Neuronal stem cell (in vitro differentiated cells): Measurements from ENCODE around the gene SLC15A4.

Experiments used
- DNase-seq: peaks from one replicate; pipeline ENCODE4 v3.0.0-alpha.2; 2013; ENCODE audit warnings: low spot score
- H2AFZ ChIP-seq: one replicate; pipeline ENCODE4 v1.6.1; 2013; ENCODE audit warnings: mild to moderate bottlenecking, low read length, inconsistent platforms
- H2AK5ac ChIP-seq: 2 replicates; pipeline ENCODE4 v1.6.1; 2013; ENCODE audit warnings: low read depth, mild to moderate bottlenecking, inconsistent platforms, low read length, moderate library complexity, mixed read lengths
- H2BK120ac ChIP-seq: 2 replicates; pipeline ENCODE4 v1.6.1; 2013; ENCODE audit warnings: low read depth, mild to moderate bottlenecking, inconsistent platforms, low read length, moderate library complexity, mixed read lengths
- H2BK12ac ChIP-seq: one replicate; pipeline ENCODE4 v1.6.1; 2013; ENCODE audit warnings: low read length, inconsistent platforms
- H2BK15ac ChIP-seq: 2 replicates; pipeline ENCODE4 v1.6.1; 2013; ENCODE audit warnings: mild to moderate bottlenecking, low read length, inconsistent platforms, mixed read lengths
- H2BK5ac ChIP-seq: one replicate; pipeline ENCODE4 v1.6.1; 2013; ENCODE audit warnings: inconsistent platforms, mild to moderate bottlenecking, low read length, moderate library complexity
- H3K14ac ChIP-seq: one replicate; pipeline ENCODE4 v1.6.1; 2013; ENCODE audit warnings: low read length, inconsistent platforms
- H3K18ac ChIP-seq: 2 replicates; pipeline ENCODE4 v1.6.1; 2013; ENCODE audit warnings: low read length, inconsistent platforms
- H3K23ac ChIP-seq: 2 replicates; pipeline ENCODE4 v1.6.1; 2013; ENCODE audit warnings: low read depth, mild to moderate bottlenecking, mixed read lengths, low read length, inconsistent platforms; ENCODE audit not compliant: poor library complexity
- H3K27ac ChIP-seq: replicated peaks from 3 replicates; pipeline ENCODE4 v1.5.1; 2013; ENCODE audit warnings: low read length, inconsistent platforms
- H3K27me3 ChIP-seq, 3 experiments: 2 replicates each; pipeline ENCODE4 v1.6.1; 2013; ENCODE audit warnings: low read length in 3 of 3, mild to moderate bottlenecking in 2 of 3, inconsistent platforms in 1 of 3, low read depth in 1 of 3, mixed read lengths in 1 of 3, moderate library complexity in 1 of 3; ENCODE audit not compliant: control insufficient read depth in 3 of 3, insufficient read depth in 3 of 3
- H3K36me3 ChIP-seq, 2 donors: replicated peaks in 1 of 2; 2 replicates each; pipeline ENCODE4 v1.6.1; 2013; ENCODE audit warnings: low read length in 2 of 2; ENCODE audit not compliant: control insufficient read depth in 2 of 2, insufficient read depth in 2 of 2
- H3K4ac ChIP-seq: 2 replicates; pipeline ENCODE4 v1.6.1; 2013; ENCODE audit warnings: inconsistent platforms, mild to moderate bottlenecking, low read length, moderate library complexity
- H3K4me1 ChIP-seq, 2 donors: 1 replicate in 1 of 2; 2 replicates in 1 of 2; pipeline ENCODE4 v1.6.1; 2013; ENCODE audit warnings: low read length in 2 of 2, low read depth in 1 of 2; ENCODE audit not compliant: control insufficient read depth in 2 of 2, insufficient read depth in 1 of 2
- H3K4me2 ChIP-seq: one replicate; pipeline ENCODE4 v1.6.1; 2013; ENCODE audit warnings: mild to moderate bottlenecking, low read length, inconsistent platforms; ENCODE audit not compliant: insufficient read depth, poor library complexity, severe bottlenecking
- H3K4me3 ChIP-seq, 2 donors: 2 replicates each; pipeline ENCODE4 v1.5.1; 2013; ENCODE audit warnings: low read length in 2 of 2, mild to moderate bottlenecking in 2 of 2, inconsistent platforms in 1 of 2, moderate library complexity in 1 of 2
- H3K79me1 ChIP-seq: one replicate; pipeline ENCODE4 v1.6.1; 2013; ENCODE audit warnings: low read depth, mild to moderate bottlenecking, inconsistent platforms, low read length, moderate library complexity
- H3K9ac ChIP-seq: one replicate; pipeline ENCODE4 v1.6.1; 2013; ENCODE audit warnings: mild to moderate bottlenecking, low read depth, low read length, inconsistent platforms; ENCODE audit not compliant: poor library complexity
- H3K9me3 ChIP-seq, 2 donors: replicated peaks in 1 of 2; 2 replicates each; pipeline versions ENCODE3 to v1.6.1; 2013; ENCODE audit warnings: low read length in 2 of 2, mild to moderate bottlenecking in 2 of 2, inconsistent platforms in 1 of 2, low read depth in 1 of 2, mixed read lengths in 1 of 2, moderate library complexity in 1 of 2; ENCODE audit not compliant: control insufficient read depth in 2 of 2, insufficient read depth in 1 of 2
- H4K8ac ChIP-seq: one replicate; pipeline ENCODE4 v1.6.1; 2013; ENCODE audit warnings: low read depth, mild to moderate bottlenecking, inconsistent platforms, low read length, moderate library complexity
- H4K91ac ChIP-seq: one replicate; pipeline ENCODE4 v1.6.1; 2013; ENCODE audit warnings: low read length, low read depth, mild to moderate bottlenecking, inconsistent platforms; ENCODE audit not compliant: poor library complexity
- WGBS, 2 donors: extraction: QIAGEN DNeasy Blood & Tissue Kit; methylation state at CpG; one replicate each; pipeline ENCODE4 v1.1.7; 2013; ENCODE audit warnings: missing lambda C conversion rate in 2 of 2, mixed read lengths in 1 of 2; ENCODE audit not compliant: insufficient read length in 2 of 2, insufficient replicate concordance in 1 of 2; ENCODE audit errors: extremely low coverage in 2 of 2; 5-methylcytosine and 5-hydroxymethylcytosine counted together

SLC15A4 gene

GRCh38 chr12:128813392-128813791 is 10.4 kb downstream of the SLC15A4 start:
- no peak overlapping the region for H3K23ac ChIP-seq
- H2BK15ac ChIP-seq, result no peak overlapping the region
- no CpG with 5 or more reads among the region's 10 CpGs for WGBS, 2 donors
- no peak overlapping the region for H4K8ac ChIP-seq
- no peak overlapping the region for H3K14ac ChIP-seq
- H3K9me3 ChIP-seq, result peaks cover 0 to 6% of the 10 kb centered on the region in 2 donors
- H3K18ac ChIP-seq, result no peak overlapping the region
- H3K79me1 ChIP-seq, result peaks cover 5% of the 10 kb centered on the region
- no peak overlapping the region for H4K91ac ChIP-seq
- no peak overlapping the region for H2AK5ac ChIP-seq
- H2BK12ac ChIP-seq, result no peak overlapping the region
- peaks cover 13 to 61% of the 10 kb centered on the region in 2 donors for H3K36me3 ChIP-seq
- no peak overlapping the region for H3K4me3 ChIP-seq
- H3K27me3 ChIP-seq, result no peaks in the 10 kb centered on the region
- no peak overlapping the region for H3K27ac ChIP-seq
- no peak overlapping the region for H2BK5ac ChIP-seq
- H3K9ac ChIP-seq, result no peak overlapping the region
- no peak overlapping the region for H3K4me2 ChIP-seq
- H2BK120ac ChIP-seq, result no peak overlapping the region
- H3K4me1 ChIP-seq, result peaks cover 3 to 12% of the 10 kb centered on the region in 2 donors
- H3K4ac ChIP-seq, result no peak overlapping the region
- H2AFZ ChIP-seq, result no peak overlapping the region
- DNase-seq, result no peak

- no peaks in the 10 kb centered on the region for H3K27me3 ChIP-seq
- no peak overlapping the region for H3K14ac ChIP-seq
- no peak overlapping the region for H3K4me3 ChIP-seq
- H3K27ac ChIP-seq, result no peak overlapping the region
- DNase-seq, result no peak
- no peak overlapping the region for H2AK5ac ChIP-seq
- H3K9ac ChIP-seq, result no peak overlapping the region
- H3K9me3 ChIP-seq, result peaks cover 0 to 6% of the 10 kb centered on the region in 2 donors
- H3K23ac ChIP-seq, result no peak overlapping the region
- no peak overlapping the region for H2BK120ac ChIP-seq
- no peak overlapping the region for H2BK12ac ChIP-seq
- H3K4me1 ChIP-seq, result peaks cover 0 to 10% of the 10 kb centered on the region in 2 donors
- H3K18ac ChIP-seq, result no peak overlapping the region
- H3K79me1 ChIP-seq, result peaks cover 5% of the 10 kb centered on the region
- H3K4ac ChIP-seq, result no peak overlapping the region
- WGBS, 2 donors, result 100% methylated on average over 1 of the region's 9 CpGs
- H2AFZ ChIP-seq, result no peak overlapping the region
- H4K91ac ChIP-seq, result no peak overlapping the region
- H2BK15ac ChIP-seq, result no peak overlapping the region
- no peak overlapping the region for H4K8ac ChIP-seq
- H3K36me3 ChIP-seq, result peaks cover 16 to 75% of the 10 kb centered on the region in 2 donors
- H2BK5ac ChIP-seq, result no peak overlapping the region
- no peak overlapping the region for H3K4me2 ChIP-seq
These were observed 12.0 kb downstream of the SLC15A4 start for GRCh38 chr12:128811806-128812205.

- Histone ChIP-seq H2BK5ac (no peak overlapping the region), H4K91ac (no peak overlapping the region), H3K4me3 (no peak overlapping the region), H3K9me3 (peaks cover 0 to 6% of the 10 kb centered on the region in 2 donors), H2BK120ac (no peak overlapping the region), H3K79me1 (peaks cover 5% of the 10 kb centered on the region), H3K9ac (peak overlapping the region; percentile 78), H3K36me3 (peaks cover 18 to 80% of the 10 kb centered on the region in 2 donors), H2AFZ (no peak overlapping the region), H3K4me2 (no peak overlapping the region), H3K27ac (no peak overlapping the region), H3K18ac (no peak overlapping the region), H3K4ac (no peak overlapping the region), H3K14ac (peak overlapping the region; percentile 38), H2BK15ac (no peak overlapping the region), H3K4me1 (peaks cover 0 to 10% of the 10 kb centered on the region in 2 donors), H3K27me3 (no peaks in the 10 kb centered on the region), H3K23ac (no peak overlapping the region), H2AK5ac (no peak overlapping the region), H2BK12ac (no peak overlapping the region), H4K8ac (no peak overlapping the region)
- no CpG with 5 or more reads among the region's 14 CpGs for WGBS, 2 donors
- no peak for DNase-seq
These were observed 13.3 kb downstream of the SLC15A4 start for GRCh38 chr12:128810182-128811127.

- H2AK5ac ChIP-seq, result peak overlapping the region; percentile 79
- H4K8ac ChIP-seq, result peak overlapping the region; percentile 72
- no peak overlapping the region for H3K4ac ChIP-seq
- H3K23ac ChIP-seq, result peak overlapping the region; percentile 95
- H2BK120ac ChIP-seq, result no peak overlapping the region
- no peak overlapping the region for H3K9ac ChIP-seq
- H2BK12ac ChIP-seq, result no peak overlapping the region
- H3K4me2 ChIP-seq, result no peak overlapping the region
- H2BK15ac ChIP-seq, result no peak overlapping the region
- peaks cover 0 to 10% of the 10 kb centered on the region in 2 donors for H3K4me1 ChIP-seq
- no peak overlapping the region for H2AFZ ChIP-seq
- no peak overlapping the region for H3K14ac ChIP-seq
- no peak overlapping the region for H2BK5ac ChIP-seq
- no peak overlapping the region for H4K91ac ChIP-seq
- peak overlapping the region; percentile 57 for H3K18ac ChIP-seq
- no peak overlapping the region for H3K4me3 ChIP-seq
- no peak overlapping the region for H3K27ac ChIP-seq
- peaks cover 20 to 80% of the 10 kb centered on the region in 2 donors for H3K36me3 ChIP-seq
- H3K27me3 ChIP-seq, result no peaks in the 10 kb centered on the region
- no CpG with 5 or more reads among the region's 12 CpGs for WGBS, 2 donors
- DNase-seq, result no peak
- peaks cover 2 to 16% of the 10 kb centered on the region in 2 donors for H3K9me3 ChIP-seq
- H3K79me1 ChIP-seq, result peaks cover 5% of the 10 kb centered on the region
These were observed 15.1 kb downstream of the SLC15A4 start for GRCh38 chr12:128808651-128809050.
